ENCODE results near the gene ZNF454.

The ZNF454 gene

GRCh38 chr5:178993236-178993765 is 52.3 kb downstream of the ZNF454 start:
- no peak for DNase-seq (ENCODE audit: low read depth in 2 of 2)

DNA sequence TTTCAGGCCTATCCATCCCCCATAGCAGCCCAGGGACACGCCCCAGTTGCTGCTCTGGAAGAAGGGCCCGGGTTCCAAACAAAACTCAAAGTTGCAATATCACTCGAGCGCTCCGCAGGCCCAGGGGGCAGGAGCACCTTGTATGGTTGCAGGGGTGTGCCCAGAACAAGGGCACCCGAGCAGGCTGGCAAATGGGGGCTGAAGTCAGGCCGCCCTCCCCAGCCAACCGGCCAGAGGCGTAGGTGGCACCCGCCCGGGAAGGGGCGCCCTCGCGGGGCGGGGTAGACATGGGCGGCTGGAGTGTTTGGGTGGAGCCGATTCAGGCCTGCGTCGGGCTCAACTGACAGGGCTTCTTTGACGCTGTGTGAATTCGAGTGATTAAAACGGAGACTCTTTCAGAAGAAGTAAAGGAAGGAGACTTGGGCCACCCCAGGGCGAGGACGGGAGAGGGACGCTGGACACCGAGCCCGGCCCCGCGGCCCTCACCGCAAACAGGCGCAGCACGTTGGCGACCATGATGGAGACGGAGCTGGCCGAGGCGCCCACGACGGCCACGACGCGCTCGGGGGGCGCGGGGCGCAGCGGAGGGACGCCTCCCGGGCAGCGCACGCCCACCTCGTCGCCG is 53.1 kb downstream of the ZNF454 start:
- DNase-seq (ENCODE audit: low read depth in 2 of 2), result no peak

GRCh38 chr5:178994580-178995340 is 53.8 kb downstream of the ZNF454 start, which contains the start of gene GRM6:
Gene GRM6 (minus strand): TSS chr5:178995320. CDS start chr5:178994944, 376 bp downstream.
- no peak for DNase-seq (ENCODE audit: low read depth in 2 of 2)

- no peak for DNase-seq (ENCODE audit: low read depth in 2 of 2)
Observed at GRCh38 chr5:178995341-178995690, 54.3 kb downstream of the ZNF454 start.

DNA sequence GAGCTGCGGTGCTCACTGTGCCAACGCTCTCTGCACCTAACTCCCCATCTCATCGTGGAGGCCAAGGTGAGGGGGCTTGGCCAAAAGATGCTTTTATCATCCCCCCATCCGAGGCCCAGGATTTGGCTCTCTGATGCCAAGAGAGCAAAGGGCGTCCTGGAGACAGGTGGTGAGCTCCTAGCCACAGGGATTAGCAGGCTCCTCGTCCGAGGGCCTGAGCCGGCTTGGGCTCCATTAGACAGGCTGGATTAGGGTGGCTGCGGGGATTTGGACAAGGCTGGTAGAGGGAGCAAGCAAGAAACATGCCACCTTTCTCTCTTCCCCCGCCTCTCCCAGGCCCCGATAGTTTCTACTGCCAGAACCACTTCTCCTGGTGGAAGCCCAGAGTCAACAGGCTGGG is 55.2 kb downstream of the ZNF454 start:
- no peak for DNase-seq (ENCODE audit: low read depth in 2 of 2)

GRCh38 chr5:178997191-178997590 is 56.2 kb downstream of the ZNF454 start:
- DNase-seq (ENCODE audit: low read depth in 2 of 2), result no peak

- no peak for DNase-seq (ENCODE audit: low read depth in 2 of 2)
Observed at GRCh38 chr5:178998441-178998840, 57.4 kb downstream of the ZNF454 start.

- DNase-seq (ENCODE audit: low read depth in 2 of 2), result no peak
Observed at GRCh38 chr5:179006564-179006963, 65.6 kb downstream of the ZNF454 start.

DNA sequence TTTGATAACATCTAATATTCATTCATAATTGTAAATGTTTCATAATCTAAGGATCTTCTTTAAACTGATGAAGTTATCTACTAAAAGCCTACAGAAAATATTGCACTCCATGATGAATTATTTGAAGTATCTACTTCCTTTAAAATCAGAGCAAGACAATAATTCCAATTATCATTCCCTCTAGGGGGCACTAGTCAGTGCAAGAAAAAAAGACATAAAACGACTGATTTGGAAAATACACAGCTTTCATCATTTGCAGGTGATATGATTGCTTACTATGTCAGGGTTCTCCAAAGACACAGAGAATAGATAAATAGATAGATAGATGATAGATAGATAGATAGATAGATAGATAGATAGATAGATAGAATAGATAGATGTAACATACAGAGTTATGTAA is 67.7 kb downstream of the ZNF454 start:
- no peak for DNase-seq (ENCODE audit: low read depth in 2 of 2)

Measured in activated CD8-positive, alpha-beta memory T cell treated with anti-CD3 and anti-CD28 coated beads for 4 hours (primary cell).